ELF-1 (cell line): ENCODE measurements around the gene CCDC110.

Experiments used
- DNase-seq: peaks from one replicate; pipeline ENCODE4 v3.0.0-alpha.2; 2016; ENCODE audit warnings: low read depth, low spot score

Gene CCDC110

GRCh38 chr4:185421366-185422124 is 50.0 kb downstream of the CCDC110 start:
- no peak for DNase-seq

- DNase-seq, result no peak
These were observed 54.6 kb downstream of the CCDC110 start for GRCh38 chr4:185416955-185417354.

GRCh38 chr4:185412412-185412811 is 59.1 kb downstream of the CCDC110 start:
- DNase-seq, result no peak

DNA sequence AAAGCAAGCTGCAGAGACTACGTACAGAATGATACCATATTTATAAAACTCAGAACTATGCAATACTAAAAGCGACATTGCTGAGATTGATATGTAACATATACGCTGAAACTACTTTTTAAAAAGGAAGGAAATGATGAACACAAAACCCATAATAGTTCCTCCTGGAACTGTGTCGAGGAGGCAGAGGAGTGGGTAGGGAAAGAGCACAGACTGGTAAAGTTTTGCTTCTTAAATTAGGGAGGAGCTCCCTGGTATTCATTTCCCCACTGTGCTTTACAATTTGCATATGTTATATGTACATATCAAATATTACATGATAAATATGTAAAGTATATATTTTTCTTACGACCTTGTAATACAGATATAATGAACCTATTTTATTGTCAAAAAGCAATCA is 59.7 kb downstream of the CCDC110 start:
- DNase-seq, result no peak

GRCh38 chr4:185408432-185408831 is 63.1 kb downstream of the CCDC110 start:
- no peak for DNase-seq

GRCh38 chr4:185405296-185405999 is 66.1 kb downstream of the CCDC110 start:
- DNase-seq, result no peak

GRCh38 chr4:185404031-185404430 is 67.5 kb downstream of the CCDC110 start:
- DNase-seq, result no peak

GRCh38 chr4:185399466-185399865 is 72.1 kb downstream of the CCDC110 start:
- no peak for DNase-seq

- DNase-seq, result no peak
These were observed 72.9 kb downstream of the CCDC110 start for GRCh38 chr4:185398618-185399017.

- no peak for DNase-seq
These were observed 74.7 kb downstream of the CCDC110 start, which contains the start of gene ANKRD37 for GRCh38 chr4:185396724-185397385. TSS of gene ANKRD37 (plus strand) at chr4:185396841. CDS start at chr4:185396924, 83 bp downstream.

DNA sequence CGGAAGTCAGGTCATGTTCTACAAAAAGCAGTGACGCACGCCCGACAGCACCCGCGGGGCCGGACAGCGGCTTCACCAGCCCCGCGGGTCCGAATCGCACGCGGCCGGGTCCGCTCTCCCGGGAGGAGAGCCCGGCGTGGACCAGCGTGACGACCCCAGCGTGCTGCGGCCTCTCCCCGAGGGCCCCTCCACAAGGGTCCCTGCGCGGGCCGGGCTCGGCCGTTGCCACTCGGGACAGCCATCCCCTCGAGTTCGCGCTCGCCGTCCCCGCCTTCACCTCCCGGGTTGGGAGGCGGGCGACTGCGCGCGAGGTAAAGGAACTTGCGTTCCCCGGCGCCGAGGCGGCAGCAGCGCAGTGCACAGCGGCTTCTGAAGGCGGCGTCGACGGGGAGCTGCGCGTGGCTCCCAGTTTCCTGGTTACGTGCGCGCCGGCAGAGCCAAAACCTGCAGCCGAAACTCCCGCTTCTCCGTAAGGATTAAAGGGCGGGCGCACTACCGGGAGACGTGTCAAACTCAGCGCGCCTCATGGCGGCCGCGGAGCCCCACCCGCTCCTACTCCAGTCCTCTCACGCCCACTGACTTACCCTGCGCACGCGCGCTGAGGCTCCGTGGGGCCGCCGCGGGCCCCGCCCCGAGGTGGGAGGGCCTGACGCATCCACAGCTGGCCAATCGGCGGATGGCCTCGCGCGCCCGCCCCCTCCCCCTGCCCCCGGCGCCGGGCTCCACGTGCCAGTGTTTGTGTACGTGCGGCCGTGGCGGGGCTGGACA is 75.4 kb downstream of the CCDC110 start:
- peak; percentile 98 for DNase-seq

DNA sequence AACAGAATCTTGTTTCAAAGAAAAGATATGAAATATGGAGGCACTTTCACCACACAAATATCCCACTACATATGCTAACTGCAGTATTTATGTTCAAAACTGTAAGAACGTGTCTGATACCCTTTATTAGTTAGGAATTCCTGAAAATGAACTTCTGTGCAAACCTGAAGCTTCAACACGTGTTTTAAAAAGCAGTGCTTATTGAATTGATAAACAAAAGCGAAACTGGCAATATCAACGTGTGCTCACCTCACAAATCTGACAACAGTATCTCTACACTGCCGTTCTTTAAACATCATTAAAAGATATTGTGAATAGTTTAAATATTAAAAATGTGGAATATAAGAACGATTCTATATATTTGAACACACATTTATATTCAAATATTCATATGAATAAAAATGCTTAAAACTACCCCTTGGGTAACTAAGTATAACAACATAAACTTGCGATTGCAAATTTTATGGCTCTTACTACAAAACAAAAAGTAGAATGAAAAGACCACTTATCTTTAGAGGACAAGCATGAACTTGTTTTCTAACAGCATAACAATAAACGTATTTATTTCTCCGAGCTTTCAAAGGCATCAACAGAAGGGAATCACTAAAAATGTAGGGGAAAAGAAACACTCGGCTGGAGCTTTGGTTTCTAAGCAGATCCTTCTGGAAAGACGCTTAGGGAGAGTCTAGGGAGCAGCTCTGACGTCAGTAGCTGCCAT is 76.1 kb downstream of the CCDC110 start, which contains the start of gene LRP2BP:
LRP2BP (minus strand) TSS at position 687 of the 718 bp plus-strand sequence. CDS start 17,738 bp downstream, outside the sequence.
- no peak for DNase-seq
